Activated effector memory CD4-positive, alpha-beta T cell treated with Interleukin-2 at 50 U/mL for 16 hours (primary cell): Measurements from ENCODE around the gene BBX.
"Not testable (repeated sequence)": the region's sequence is repeated elsewhere in the genome, so short reads cannot be mapped to it uniquely, and the experiment has no call there.

Source experiments
- DNase-seq: peaks from one replicate; pipeline ENCODE4 v3.0.0-alpha.2; 2020

BBX gene

DNA sequence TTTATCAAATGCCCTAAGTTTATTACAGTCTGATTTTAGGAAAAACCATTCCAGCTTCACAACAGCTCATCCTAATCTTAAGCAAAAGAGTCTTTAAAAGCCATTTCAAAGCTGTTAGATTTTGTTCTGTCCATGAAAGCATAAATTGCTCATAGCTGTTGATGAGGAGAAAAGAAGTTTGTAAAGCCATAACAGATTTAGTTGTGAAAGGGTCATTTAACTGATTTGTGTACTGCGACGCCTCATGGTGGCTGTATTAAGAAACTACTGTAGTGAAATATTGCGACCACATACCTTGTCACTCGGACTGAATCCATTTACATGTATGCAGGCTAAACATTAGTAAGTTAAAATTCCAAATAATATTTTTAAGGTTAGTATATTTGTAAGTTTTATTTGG is 20.9 kb downstream of the BBX start:
- DNase-seq: no peak

DNA sequence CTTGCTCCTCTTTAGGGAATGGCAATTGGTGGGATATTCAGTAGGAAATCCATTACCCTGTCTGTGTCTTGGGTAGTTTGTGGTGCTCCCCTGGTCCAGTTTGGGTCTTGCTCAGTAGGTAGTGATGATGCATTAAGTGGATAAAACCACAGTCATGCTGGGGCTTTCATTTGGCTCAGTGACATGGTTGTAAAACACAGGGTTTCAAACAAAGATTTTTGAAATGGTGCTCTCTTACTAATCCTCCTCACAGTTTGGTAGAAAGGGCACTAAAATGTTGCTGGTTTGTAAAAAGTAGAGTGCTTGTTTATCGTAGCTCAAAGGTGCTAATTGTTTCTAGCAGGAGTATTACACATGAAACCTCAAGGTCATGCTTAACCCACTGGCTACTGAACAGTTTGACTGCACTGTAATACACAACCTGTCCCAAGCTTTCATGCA is 22.9 kb downstream of the BBX start:
- no peak for DNase-seq

DNA sequence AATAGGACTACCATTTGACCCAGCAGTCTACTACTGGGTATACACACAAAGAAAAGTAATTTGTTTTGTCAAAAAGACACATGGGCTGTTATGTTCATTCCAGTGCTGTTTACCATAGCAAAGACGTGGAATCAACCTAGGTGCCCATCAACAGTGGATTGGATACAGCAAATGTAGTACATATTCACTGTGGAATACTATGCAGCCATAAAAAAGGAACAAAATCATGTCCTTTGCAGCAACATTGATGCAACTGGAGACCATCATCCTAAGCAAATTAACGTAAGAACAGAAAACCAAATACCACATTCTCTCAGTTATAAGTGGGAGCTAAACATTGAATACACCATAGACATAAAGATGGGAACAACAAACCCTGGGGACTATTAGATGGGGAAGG is 25.8 kb downstream of the BBX start:
- DNase-seq: no peak

DNA sequence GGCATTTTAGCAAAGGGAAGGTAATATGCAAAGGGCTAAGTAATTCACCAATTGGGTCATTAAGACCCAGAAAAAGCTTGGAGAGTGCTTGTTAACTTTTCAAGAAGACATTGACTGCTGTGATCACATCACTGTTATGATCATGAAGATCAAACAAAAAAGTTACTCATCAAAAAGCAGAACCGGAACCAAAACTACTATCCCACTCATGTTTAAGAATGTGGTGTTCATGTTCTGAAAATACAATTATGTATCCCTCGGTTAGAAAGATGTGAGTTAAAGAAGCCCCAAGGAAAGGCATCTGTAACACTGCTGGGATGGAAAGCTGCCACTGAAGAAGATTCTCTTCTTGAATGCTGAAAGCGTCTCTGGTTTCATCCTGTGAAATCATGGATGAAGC is 32.6 kb downstream of the BBX start:
- no peak for DNase-seq

DNA sequence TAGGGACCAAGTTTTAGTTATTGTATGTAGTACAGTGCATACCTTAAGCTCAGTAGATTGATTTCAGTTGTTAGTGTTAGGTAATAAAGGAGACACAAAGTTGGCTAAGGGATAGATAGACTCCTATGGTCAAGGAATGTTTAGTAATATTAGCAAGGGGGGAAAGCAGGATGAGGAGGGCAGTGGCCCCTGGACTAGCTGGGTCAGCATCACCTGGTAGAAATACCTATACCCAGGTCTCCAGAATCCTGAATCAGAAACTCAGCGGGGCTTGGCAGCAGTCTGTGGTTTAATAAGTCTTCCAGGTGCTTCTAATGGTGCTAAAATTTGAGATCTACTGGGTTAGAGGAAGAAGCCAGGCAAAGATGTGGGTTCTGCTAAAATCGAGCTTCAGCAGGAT is 35.0 kb downstream of the BBX start:
- DNase-seq: no peak

DNA sequence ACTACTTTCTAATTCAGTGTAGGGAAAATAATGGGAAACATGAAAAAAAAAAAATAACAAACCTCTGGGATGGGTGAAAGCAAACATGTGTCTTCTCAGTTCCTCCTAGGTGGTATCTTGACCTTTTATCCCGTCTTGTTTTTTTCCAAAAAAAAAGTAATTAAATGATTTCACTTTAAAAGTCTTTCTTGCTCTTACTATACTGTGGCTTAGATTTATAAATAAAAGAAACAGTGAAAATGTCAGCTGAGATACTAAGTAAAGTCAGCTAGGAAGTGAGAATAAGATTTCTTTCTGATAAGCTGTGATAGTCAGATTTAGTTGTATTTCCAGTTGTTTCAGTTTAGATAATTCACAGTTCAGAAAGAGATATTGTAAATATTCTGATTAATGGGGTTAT is 37.4 kb downstream of the BBX start:
- DNase-seq: no peak

DNA sequence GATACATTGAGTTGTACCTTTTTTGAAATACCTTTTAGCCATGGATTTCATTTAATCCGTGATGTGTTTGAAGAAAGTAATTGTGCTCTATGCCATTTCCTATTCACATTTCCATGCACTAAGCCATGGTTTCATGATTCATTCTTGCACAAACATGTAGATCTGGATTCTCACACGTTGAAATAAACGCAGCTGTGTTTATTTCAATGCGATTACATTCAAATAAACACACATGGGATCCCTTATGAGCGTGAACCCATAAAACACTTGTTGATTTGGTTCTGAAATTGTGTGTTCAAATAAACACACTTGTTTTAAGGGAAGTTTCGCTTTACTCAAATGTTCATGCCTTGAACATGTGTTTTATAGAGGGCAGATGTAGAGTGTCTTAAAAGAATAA is 39.2 kb downstream of the BBX start:
- no peak for DNase-seq

DNA sequence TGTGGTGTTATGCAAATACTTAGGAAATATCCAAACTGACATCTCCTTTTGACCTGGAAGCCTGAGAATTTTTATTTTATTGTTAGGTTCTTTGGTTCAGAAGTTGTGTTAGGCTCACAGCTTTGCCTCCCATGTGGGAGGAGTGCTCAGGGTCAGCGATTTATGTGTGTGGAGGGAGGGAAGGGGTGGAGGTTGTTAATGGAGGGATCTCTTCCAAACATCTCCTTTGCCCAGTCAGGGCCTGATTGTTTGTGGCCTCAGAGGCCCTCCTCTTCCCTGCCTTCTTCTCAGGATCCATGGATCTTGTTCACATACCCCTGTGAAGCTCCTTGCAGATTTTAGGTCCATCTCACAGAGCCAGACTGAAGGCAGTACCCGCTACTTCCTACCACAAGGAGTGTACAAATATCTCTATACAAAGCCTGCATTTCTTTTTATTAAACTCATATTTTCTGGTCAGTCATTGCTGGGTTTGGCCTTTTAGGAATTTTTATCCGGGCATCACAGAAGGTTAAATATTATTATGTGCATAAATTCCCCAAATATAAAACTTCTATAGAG is 40.3 kb downstream of the BBX start:
- no peak for DNase-seq

DNA sequence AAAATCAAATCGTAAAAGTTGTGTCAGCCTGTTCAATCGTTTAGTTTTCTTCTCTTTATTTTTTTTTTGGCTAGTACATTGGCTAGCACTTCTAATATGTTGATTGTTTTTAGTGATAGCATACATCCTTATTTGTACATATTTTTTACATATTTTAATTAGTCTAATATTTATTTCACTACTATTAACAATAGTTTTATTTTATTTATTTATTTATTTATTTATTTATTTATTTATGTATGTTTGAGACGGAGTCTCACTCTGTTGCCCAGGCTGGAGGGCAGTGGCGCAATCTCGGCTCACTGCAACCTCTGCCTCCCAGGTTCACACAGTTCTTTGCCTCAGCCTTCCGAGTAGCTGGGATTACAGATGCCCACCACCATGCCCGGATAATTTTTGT is 42.5 kb downstream of the BBX start:
- not testable (repeated sequence) for DNase-seq

DNA sequence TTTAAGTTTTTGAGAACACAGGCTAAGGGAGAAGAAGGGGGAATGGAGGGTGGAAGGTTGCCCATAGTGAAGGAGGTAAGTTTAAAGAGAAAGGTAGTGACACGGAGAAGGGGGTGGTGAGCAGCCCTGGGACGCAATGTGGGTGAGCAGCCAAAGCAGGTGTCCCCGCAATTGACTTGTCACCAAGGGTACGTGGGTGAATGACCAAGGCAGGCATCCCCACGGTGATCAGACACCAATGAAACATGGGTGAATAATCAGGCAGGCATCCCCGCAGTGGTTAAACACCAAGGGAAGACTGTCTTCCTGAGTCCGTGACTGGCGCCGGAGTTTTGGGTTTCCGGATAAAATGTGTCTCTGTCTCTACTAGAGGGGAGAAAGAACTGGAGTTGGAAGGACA is 48.3 kb downstream of the BBX start:
- not testable (repeated sequence) for DNase-seq

DNA sequence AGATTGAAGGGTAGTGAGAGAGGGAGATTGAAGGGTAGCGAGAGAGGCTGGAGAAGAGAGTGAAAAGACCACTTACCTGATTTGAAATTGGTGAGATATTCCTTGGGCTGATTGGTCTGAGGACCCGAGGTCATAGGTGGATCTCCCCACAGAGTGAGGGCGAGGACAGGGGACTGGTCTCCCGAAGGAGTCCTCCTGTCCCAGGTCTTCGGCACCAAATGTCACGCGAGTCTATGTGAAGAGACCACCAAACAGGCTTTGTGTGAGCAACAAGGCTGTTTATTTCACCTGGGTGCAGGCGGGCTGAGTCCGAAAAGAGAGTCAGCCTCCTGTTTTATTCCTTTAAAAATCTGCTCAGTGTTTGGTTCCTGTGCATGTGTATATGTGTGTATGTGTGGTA is 48.7 kb downstream of the BBX start:
- not testable (repeated sequence) for DNase-seq

DNA sequence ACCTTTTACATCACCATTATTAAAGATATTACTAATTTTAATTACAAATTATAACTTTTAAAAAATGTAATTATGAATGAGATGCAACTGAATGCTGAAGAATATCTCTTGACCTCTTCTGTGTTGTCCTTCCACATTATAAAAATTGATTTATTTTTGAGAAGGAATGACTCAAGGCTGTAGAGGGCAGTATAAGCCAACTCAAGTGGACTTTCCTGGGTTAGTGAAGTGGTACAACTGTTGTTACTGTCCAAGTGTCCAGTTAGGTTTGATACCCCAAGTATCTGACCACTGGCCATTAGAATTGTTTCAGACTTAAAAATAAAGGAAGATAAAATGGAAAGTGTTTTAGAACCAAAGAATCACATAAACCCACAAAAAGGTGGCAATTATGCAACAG is 51.9 kb downstream of the BBX start:
- no peak for DNase-seq

DNA sequence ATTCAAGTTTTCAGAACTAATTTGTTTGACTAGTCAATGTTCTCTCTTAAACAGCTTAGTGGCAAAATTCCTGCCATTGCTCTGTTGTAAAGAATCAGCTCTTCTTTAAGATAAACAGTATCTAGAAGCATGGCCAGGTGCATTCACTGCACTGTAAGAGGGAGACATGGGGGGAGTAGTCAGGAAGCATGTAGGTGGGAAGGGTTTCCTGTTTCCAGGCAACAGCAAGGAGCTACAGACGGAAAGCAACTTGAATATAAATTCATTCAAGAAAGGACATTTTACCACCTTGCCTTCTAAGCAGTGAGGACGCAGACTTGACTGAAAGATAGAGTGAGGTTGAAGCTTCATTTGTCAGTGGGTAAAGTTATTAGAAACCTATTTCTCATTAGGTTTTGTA is 55.3 kb downstream of the BBX start:
- DNase-seq: no peak

DNA sequence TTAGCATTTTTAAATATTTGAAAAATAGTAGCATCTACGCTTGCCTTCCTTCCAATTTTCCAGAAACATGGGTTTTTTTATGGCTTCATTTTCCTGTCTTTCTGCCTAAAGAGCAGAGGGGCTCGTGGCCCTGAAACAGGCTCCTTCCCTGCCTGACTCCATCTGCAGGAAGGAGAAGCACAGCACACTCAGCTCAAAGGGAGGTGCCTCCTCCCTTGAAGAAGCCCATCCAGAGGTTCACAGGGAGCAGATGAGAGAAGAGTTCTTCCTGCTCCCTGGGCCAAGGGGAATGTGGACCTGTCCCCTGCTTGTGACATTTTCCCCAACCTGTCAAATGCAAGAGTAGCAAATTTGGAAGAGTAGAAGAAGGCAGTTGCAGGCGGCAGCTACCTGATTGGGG is 55.8 kb downstream of the BBX start:
- DNase-seq: no peak

DNA sequence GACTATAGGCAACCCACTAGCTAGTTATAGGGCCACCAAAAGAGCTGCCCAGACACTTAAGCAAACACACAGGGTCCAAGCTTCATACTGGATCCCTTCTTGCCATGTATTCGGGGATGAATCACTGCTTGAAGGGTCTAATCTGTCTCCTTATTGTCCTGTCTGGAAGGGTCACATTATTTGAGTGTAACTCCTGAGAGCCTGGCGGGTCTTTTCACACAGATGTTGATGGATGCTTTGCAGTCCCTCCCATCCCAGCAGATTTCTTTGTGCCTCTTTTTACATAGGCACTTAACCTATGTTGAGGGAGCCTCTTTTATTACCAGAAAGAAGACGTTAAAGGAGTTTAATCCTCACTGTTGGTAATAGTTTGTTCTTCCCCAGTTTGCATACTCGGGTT is 56.6 kb downstream of the BBX start:
- DNase-seq: no peak

DNA sequence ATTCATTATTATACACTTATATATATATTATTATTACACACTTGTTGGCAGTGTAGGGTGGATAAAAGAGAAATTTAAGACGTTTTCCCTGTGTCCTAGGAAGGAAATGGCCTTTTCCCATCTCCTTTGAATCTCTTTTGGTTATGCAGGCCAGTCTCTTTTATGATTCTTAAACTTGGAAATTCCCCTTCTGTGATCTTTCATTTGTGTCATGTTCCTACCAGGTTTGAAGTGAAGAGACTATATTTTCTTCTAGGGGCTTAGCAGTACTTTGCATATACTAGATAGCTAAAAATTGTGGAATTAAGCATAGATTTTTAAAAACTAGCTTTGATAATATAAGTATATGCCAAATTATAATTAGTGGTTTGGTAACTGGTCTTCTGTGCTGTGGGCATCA is 58.5 kb downstream of the BBX start:
- no peak for DNase-seq

DNA sequence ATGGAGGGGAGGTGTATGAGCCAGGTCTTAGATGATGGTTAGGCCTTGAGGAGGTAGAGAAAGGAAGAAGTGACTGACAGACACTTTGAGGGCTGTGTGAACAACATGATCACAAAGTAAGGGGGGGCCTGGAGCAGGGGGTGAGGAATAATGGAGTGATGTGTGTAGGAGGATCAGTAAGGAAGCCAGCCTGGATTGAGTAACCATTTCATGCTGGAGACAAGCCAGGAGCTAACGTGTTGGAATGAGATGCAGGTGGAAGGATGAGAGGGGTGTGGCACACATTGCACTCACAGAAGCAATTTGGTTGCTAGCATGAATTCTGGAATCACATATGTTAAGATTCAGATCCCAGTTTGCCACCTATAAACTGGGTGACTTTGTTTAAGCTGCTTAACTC is 65.5 kb downstream of the BBX start:
- DNase-seq: no peak

DNA sequence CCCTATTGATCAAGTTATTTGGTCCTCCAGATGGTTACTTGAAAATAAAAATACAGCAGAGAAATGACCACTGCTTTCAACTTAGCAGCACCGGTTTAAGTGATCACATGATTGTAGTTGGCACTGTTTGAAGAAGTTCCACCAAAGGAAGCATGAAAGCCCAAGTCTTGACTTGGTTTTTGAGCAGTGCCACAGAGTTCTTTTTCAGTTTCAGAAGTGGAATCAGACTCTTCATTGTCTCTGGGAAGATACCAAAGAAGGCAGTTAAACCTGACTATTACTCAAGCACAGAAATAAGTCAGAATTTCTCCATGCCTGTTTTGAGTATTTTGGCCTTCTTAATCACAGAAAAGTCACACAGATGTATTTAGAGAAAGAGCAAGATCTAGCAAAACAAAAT is 66.7 kb downstream of the BBX start:
- no peak for DNase-seq

DNA sequence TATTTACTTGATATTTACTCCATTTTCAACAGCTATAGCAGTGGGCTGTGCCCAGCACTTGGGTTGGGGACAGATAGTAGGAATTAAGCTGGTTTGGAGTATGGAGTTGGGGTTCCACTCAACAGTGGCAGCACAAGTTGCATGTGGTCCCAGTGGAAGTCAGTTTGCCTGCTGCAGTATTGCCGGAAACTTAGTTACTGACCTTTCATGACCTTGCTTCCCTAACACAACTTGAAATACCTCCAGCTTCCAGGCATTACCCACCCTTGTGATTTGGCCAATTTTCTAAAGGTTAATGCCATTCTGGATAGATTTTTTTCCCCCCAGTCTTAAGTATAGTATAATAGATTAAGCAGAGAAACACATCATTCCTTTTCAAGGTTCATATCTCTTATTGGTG is 68.0 kb downstream of the BBX start:
- DNase-seq: no peak

DNA sequence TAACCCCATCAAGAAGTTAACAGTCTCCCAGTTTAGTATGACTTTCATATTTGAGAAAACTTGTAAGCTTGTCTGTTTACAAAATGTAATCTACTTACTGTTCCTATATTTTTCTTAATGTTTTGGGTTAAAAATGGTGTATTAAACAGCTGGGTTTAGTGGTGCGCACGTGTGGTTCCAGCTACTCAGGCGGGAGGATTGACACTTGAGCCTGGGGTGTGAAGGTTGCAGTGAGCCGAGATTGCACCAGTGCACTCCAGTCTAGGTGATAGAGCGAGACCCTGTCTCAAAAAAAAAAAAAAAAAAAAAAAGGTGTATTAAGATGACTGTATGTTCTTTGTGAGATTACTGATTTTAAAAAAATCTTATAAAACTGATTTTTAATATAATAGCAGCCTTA is 69.3 kb downstream of the BBX start:
- DNase-seq: no peak

DNA sequence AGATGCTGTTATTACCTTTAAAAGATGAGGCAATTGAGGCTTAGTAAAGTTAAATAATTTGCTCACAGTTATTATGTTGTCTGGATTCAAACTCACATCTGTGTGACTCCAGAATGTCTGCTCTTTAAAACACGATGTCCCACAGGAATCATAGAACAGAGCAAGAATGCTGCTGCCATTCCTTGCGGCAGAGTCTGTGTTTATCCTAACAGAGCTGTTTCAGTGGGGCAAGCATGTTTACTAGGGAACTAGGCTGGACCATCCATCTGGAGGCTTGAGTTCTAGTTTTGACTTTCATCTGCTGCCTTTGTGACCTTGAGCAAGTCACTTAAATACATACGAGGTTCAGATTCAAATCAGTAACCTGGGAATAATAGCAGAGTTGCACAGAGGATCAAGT is 72.1 kb downstream of the BBX start:
- DNase-seq: no peak

DNA sequence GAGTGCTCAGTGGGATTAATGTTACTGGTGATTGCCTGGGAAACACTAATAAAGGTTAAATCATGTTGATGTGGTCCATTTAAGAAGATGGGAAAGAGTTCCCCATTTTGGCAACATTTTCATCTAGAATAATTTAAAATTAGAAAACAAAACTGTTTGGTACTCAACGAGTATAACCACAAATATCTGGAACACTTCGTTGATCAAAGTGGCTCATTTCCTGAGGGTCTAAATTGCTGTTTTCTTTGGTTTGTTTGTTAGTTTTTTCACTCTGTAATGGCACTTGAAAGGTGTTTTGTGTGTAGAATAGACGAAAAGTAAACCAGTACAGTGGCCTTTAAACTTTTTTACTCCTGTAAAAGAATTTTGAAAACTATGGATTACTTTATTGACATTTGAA is 73.9 kb downstream of the BBX start:
- DNase-seq: no peak

DNA sequence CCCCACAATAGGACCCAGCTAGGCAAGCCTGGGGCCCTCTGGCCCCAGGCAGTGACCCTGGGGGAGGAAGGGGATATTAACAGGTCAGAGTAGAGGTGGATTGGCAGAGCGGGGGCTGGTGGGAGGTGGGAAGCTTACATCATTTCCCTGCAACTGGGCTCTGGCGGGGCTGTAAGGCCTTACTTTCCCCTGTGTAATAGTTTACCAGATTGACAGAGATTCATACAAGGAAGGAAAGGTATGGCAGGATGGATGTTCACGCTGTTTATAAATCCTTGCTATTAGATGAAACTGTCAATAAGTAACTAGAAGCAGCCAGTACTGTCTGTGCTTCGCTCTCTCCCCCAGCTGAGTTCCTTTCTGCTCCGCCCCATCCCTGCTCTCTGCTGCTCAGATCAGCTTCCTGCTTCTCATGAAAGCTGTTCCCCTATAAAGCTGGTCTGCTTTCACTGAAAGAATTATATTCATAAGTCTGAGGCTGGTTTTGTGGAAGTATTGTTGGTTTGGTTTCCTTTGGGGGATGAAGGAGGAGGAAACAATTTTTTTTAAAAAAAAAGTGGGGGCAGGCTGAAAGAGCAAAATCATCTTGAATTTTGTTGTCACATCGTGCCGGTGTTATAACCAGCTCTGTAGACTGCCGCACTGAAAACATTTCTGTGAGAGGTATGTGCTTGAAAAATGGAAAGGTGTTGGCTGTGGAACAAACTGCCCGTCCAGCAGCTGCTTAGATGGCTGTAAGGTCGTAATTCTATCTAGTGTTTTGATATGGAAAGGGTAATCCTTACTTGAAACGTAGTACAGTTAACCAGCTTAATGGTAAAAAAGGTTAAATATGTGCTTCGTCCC is 76.4 kb downstream of the BBX start:
- DNase-seq: peak; percentile 22

DNA sequence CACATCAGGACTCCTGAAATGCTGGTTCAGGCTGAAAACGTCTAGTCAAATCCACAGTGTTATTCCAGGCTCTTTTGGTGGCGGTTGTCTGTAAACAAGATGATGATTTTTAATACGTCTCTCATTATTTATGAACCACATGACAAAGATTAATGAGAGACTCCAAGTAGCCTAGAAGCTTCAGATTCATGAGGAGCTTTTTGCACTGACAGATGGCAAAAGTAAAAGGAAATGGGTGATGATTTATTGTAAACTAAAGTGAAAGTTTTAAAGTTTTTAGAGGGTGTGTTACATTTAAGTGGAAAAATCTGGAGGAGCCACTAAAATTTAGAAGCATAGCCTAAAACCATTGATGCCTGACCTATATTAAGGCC is 77.0 kb downstream of the BBX start:
- no peak for DNase-seq

DNA sequence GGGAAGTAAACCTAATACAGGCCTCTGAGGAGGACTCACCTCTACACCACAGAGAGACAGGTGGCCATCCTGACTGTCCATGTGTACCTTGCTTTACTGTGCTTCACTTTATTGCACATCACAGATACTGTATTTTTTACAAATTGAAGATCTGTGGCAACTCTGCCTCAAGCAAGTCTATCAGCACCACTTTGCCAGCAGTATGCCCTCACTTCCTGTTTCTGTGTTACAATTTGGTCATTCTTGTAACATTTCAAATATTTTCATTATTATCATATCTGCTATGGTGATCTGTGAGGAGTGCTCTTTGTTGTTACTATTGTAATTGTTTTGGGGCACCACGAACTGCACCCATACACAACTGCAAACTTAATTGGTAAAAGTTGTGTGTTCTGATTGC is 78.0 kb downstream of the BBX start:
- no peak for DNase-seq
